NOMO-1 (cell line): Measurements from ENCODE around the gene TOM1L2.

Experiments used
- DNase-seq, 2 experiments: peaks; one replicate each; lab custom pipeline; 2025; ENCODE audit not compliant: unreplicated experiment in 2 of 2; lab: John Stamatoyannopoulos, UW

The TOM1L2 gene

DNA sequence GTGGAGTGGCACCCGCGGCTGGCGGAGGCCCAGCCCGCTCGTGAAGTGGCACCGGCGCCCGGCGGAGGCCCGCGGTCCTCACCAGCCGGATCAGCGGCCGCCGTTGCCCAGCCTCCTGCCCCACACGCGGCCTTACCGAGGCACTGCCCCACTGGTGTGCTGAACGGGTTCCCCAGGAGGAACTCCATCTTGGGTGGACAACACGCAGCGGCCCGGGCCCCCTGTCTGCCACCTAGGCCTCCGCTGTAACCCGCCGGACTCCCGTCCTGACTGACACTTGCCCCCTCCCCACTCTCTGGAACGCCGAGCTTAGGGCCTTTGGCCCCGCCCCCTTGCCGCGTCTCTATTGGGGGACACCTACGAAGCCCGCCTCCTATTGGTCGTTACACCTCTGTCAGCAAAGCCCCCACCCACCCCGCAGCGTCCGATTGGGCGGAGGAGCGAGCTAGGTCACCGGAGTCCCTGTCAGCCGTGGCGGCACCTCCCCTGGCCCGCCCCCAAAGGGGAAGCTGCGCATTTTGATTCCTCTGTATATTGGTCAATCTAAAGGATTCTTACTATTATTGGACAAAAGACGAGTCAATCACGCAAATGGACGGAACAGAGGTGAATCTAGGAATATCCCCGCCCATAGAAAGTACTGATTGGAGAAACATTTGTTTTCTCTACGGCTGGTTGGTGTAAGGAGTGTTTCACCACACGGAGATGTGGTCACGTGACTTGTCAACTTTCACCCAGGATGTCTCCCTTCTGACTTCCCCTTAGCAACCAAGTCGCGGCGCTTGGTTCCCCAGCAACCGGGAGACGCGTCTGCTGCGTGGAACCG, at the start of gene TOM1L2, which contains the start of gene DRC3:
TSS of gene TOM1L2 (minus strand) at position 275 of the 826 bp plus-strand sequence. CDS start at position 188, 87 bp downstream.
TSS of gene DRC3 (plus strand) at position 737 of the 826 bp plus-strand sequence. CDS start 4,737 bp downstream, outside the sequence.
- DNase-seq = peak; percentile 100

DNA sequence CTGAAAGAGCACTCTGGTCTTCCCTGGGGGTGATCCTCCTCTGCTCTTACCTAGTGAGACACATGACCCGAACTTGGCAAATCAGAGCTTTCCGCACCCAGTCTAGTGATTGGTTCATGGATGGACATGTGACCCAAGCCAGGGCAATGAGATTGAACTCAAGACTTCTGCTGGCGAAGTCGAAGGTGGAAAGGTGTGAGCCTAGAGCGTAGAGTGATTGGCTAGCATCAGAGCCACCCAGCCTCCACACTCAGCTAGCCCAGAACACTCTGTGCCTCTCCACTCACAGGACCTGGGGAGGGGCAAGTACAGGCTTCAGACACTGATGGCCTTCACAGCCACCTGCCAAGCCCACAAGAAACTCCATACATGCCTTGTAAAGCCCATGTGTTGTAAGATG, 49.2 kb upstream of the TOM1L2 start:
- DNase-seq = no peak

DNA sequence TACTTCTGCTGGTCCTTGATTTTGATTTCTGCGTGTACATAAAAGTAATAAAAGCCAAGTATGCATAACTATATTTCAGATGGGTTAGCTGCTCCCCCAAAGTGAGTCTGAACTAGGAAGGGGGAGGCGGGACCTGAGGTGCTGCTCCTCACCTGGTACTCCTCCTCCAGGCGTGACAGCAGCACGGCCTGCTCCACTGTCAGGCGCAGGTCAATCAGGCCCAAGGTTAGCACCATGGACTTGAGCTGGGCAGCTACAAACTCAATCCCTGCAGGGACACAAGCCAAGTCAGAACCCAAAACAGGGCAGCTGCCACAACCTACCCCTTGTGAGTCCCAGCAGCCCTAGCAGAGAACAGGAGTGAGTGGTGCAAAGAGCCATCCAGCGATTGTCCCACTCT, 48.8 kb upstream of the TOM1L2 start:
- DNase-seq = no peak

DNA sequence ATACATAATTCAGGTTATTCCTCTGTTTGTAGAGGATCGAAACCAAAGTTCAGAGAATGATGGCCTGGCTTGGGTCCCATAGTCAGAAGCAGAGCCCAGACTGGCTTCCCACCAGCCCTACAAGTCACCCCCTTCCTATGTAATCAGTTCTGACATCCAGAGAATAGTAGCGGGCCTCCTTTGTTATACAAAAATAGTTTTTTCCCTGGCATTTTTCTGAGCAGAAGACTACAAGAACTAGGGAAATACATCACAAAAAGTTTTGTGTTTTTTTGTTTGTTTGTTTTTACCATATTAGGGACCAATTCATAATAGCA, 47.6 kb upstream of the TOM1L2 start:
- no peak for DNase-seq

DNA sequence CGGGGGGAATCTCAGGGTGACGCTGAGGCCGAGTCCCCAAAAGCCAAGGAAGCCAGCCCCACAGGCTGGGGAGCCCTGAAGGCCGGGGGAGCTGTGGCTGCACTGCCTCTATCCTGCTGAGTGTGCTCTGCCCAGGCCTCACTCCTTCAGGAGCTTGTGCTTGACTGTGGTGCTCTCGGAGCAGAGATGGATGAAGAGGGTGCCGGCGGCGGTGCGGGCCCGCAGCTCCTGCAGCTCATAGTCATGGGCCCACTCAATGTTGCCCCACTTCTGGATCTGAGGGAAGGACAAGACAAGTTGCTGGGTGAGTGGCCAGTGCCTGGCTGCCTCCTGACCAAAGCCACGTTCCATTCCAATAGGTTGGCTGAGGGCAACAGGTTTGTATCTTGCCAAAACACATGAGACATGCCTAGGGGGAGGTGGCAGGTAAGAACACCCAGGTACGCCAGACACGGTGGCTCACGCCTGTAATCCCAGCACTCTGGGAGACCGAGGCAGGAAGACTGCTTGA, 46.3 kb upstream of the TOM1L2 start:
- DNase-seq = no peak

DNA sequence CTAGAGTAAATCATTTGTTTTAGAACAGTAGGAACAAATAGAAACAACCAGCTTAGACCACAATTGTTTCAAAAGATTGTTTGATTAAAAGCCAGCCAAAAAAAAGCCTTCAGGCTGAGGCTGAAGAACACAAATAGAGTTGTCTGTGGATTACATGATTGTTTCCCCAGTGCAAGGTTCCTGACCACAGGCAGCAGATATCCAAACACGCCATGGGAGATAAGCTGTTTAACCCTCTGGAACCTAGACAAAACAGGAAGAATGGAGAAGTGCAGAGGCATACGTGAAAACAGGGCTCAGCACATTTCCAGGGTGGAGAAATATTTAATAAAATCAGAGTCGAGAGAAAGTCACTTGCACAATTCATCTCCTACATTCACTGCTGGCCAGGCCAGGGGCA, 45.8 kb upstream of the TOM1L2 start:
- DNase-seq = no peak

DNA sequence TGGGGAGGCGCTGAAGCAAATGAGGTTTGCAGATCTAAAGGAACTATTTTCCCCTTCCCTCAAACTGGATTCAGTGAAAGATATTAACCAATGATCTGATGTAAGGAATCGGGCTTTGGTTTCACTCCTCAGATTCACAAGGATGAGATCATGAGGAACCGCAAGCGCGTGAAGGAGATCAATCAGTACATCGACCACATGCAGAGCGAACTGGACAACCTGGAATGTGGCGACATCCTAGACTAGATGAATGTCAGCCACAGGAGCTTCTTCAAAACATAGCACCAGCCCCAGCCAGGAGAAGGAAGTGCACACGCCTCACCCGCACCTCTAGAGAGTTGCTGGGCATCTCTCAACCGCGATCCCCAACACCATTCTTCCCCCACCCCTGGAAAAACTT, 44.2 kb upstream of the TOM1L2 start:
- DNase-seq = no peak

DNA sequence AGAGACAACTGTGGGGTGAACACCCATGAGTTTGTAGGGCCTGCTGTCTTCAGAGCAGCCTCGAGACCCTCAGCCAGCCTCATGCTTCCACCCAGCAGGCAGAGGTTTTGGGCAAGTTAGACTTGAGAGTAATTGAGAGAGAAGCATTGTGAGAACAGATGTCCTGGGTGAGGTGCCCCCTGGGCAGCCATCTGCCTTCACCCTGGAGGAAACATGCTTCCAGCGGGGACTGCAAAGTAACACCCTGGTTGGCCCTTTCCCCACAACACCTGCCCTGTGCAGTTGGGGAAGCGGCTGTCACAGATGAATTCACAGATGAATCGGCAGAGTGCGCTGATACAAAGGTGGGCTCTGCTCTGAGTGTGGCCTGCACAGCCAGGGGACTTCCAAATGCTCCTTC, 43.4 kb upstream of the TOM1L2 start:
- no peak for DNase-seq

DNA sequence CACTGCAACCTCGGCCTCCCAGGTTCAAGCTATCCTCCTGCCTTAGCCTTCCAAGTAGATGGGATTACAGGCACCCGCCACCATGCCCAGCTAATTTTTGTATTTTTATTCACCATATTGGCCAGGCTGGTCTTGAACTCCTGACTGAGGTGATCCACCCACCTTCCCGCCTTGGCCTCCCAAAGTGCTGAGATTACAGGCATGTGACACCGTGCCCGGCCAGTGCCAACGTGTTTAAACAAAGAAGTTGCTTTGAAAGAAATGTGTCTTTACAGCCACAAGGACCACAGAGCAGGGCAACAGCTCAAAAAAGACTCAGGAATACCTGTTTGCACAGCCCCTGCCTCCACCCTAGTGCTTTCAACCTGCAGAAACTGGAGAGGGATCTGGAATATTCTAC, 41.8 kb upstream of the TOM1L2 start:
- no peak for DNase-seq

DNA sequence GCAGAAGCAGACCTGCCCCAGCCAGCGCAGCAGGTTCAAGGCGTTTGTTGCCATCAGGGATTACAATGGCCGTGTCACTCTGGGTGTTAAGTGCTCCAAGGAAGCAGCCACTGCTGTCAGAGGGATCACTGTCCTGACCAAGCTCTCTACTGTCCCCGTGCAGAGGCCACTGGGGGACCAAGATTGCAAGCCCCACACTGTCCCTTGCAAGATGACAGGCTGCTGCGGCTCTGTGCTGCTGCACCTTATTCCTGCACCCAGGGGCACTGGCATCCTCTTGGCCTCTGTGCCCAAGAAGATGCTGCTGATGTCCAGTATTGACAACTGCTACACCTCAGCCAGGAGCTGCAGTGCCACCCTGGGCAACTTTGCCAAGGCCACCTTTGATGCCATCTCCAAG, 39.1 kb upstream of the TOM1L2 start:
- no peak for DNase-seq

DNA sequence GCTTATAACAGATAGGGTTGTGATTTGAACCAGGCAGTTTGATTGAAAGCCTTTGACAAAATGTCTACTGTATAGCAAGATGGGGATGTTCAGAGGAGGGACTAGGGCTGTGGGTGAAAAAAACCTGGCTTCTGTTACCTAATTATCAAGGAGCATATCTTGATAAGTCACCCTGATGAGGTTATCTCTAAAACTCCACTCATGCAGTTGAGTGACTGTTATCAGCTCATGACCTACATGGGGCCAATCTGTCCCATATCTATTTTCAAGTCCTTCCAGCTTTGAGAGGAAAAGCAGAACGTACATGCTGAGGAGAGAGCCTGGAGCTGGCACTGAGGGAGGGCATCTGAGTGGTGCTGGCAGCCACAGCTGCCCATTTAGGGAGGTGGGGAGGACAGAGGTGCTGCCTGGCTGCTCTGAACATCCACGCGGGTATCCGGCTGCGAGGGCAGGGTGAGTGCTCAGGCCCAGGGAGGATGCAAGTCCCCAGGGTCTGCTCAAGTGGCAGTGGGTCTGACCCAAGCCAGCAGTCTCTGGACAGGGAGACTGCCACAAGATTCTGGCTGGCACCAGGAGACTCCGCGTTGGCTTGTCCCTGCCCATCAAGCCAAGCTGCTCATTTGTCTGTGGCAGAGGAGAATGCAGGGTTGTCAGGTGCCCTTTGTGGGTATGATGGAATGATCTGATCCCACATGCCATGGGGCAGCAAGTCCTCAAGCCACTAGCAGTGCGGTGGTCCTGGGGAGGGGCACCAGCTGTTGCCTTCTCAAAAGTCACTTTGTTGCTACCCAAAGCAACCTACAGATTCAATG, 37.6 kb upstream of the TOM1L2 start:
- no peak for DNase-seq

DNA sequence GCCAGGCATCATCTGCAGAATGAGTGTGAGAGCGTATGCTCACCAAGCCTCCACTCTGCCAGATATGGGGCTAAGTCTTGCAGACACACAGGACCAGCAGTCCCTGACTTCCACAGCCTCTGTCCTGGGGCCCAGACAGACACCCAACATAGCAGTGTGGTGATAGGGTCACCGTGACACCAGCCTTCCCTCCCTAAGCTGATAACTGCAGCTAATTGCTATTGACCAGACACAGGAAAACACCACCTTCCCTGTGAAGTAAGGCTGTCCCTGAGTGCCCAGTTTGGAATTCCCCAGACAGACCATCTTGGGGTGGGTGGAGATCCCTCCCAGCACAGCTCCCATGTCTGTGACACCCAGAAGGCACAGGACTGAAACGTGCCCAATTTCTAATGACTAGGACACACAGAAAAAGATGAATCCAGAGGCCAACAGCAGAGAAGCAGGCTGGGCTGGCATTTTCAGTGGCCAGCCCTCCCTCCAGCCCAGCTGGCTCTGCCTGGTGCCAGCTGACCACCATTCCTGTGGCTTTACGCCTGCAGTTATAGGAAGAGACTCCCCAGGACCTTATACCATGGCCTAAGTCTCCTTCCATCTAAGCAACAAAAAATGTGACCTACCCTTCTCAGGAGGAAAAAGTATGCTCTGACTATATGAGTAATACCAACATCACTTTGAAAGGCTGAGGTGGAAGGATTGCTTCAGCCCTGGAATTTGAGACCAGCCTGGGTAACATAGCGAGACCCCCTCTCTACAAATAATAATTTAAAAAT, 36.5 kb upstream of the TOM1L2 start:
- DNase-seq = no peak

DNA sequence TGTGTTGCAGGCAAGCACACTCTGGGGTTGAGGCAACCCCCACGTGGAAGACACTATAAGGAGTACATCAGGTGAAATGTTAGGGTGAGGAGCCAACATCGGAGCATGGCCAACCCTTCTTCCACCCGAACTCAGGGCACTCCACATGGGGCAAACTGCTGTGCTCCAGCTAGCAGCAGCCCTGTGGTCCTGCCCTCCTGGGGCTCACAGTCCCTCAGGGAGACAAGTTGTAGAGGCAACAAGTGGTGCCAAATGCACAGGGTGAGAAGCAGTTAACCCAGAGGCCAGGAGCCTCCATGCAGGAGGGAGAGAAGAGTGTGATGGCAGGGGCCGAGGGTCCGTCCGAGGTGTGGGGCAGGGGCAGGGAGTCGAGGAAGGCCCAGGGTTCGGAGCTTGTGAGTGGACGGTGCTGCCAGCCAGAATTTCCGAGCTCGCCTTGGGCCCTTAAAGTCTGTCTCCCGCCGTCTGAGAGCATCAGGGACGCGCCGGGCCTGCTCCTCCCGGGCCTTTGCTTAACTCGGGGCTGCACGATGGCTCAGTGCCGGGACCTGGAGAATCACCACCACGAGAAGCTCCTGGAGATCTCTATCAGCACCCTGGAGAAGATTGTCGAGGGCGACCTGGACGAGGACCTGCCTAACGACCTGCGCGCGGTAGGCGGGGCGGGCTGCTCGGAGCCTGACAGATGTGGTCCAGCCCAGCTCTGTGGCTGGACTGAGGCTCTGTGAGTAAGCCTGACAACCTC, 34.5 kb upstream of the TOM1L2 start:
- DNase-seq = no peak

DNA sequence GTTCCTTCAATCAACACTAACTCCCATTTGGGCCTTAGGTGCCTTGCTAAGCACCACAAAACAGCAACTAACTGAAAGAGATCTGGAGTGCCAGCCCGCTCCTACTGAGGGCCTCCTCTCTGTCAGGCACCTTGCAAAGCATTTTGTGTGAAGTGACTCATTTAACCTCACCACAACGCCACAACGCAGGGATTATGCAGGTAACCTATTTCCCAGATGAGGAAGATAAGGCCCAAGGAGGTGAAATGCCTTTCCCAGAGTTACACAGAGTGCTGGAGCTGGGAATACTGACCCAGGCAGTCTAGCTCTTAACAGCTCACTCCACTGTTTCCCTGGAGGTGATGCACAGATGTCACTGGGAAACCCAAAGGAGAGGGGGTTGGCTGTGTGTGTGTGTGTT, 33.3 kb upstream of the TOM1L2 start:
- no peak for DNase-seq

DNA sequence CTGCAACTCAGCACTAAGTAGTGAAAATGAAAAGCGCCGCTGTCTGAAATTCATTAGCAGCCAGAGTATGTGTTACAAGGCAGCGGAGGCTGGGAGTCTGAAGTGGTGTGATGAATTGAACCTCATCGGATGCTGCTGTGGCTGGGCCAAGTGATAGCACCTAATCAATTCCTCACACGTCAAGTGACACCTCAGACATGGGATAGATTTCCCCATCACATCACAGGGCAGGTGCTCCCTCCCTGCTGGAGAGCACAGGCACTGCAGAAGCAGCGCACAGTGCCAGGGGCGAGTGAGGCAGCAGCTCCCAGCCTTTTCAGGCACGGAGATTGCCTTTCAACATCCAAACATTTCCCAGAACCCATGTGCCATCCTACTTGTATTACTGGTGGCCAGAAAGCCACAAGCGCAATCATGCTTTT, 32.7 kb upstream of the TOM1L2 start:
- no peak for DNase-seq

DNA sequence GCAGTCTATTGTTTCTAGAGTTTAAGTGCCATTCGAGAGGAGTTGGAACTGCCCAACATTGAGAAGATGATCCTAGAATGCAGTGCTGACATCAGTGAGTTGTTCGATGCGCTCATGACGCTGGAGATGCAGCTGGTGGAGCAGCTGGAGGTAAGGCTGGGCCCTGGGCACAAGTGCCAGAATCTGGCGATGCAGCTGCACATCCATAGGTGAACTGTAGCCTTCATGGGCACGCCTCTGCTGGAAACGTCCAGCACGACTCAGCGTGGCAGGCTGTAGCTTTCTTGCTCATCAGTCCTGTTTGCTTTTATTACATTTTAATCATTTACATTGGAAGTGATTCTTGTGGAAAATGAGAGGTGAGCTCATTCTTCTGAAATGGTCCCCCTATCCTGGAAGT, 32.1 kb upstream of the TOM1L2 start:
- no peak for DNase-seq

DNA sequence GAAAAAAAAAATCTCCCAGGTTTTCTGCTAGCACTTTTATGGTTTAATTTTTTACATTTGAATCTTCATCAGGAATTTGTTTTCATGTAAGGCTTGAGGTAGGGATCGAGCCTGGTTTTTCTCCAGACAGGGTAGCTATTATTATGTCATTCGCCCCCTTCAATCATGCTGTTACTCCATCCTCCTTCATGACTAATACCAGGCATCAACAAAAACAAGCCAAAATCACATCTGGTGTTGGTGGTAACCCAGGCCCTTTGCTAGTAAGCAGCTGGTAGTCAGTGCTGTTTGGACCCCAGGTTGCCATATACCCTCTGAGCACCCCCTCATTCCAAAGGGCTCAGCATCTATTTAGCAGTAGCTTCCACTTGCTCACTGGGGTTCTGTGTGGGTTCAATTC, 30.0 kb upstream of the TOM1L2 start:
- no peak for DNase-seq

DNA sequence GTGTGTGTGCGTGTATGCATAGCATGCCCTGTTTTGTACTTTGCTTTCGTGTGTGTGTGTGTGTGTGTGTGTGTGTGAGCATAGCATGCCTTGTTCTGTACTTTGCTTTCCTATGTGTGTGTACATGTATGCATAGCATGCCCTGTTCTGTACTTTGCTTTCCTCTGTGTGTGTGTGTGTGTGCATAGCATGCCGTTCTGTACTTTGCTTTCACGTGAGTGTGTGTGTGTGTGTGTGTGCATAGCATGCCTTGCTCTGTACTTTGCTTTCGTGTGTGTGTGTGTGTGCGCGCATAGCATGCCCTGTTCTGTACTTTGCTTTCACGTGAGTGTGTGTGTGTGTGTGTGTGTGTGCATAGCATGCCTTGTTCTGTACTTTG, 27.8 kb upstream of the TOM1L2 start:
- no peak for DNase-seq

DNA sequence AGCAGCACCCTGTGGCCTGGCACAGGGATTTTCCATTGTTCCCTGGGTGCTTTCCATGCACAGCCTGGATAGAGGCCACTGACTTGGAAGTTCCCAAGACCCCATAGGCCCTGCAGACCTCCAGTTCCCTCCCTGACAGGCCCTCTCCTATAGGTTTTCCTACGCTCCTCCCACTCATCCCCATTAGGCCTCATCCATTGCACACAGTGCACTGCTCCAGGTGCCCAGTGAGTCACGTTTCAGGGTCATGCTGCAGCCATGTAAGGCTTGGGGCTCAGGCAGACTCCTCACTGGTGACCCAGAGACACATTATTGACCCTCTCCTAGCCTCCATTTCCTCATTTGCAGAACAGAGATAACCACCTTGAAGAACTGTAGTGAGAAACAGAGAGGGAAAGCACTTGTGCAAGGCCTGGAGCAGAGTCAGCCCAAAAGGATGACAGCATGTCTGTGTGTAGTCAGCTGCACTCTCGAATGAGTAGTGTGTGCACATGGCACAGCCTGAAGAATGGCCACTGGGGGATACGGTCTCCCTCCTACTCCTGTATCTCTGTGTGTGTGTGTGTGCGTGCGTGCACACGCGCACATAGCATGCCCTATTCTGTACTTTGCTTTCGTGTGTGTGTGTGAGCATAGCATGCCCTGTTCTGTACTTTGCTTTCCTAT, 27.3 kb upstream of the TOM1L2 start:
- no peak for DNase-seq

DNA sequence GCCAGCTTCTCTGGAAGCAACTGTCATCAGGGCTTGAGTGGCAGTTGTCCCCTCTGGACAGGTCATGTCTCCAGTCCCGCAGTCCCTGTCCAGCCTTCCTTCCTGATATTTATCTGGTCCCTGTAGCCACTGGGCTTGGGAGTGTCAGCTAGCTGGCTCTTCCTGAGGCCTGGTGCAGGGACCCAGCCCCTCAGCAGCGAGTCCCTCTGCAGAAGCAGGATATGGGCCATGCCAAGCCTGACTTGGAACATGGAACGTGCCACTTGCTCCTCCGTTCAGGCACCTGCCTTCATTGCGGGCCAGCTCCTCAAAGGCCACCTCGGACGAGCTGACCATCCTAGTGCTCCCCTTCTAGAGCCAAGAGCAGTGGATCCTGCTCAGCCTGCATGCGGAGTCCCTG, 26.7 kb upstream of the TOM1L2 start:
- no peak for DNase-seq
